ENCODE measurements around the gene GUCA1A. TPM values are rescaled to one million over a fixed set of nuclear protein-coding genes. Genes with fewer than 3 reads are reported as not detected.

The GUCA1A gene
- total and polyA plus RNA-seq, 8 donors = 0.12 TPM; not detected in 7

GRCh38 chr6:42179945-42180313 lies 6.8 kb downstream of the GUCA1A start:
- ATAC-seq (no peak), FAIRE-seq (no peak), DNase-seq (no peak)
- no peaks in the 10 kb centered on the region for H3K4me1 ChIP-seq
- H3K27me3 ChIP-seq = no peaks in the 10 kb centered on the region
- no peaks in the 10 kb centered on the region for H3K36me3 ChIP-seq
- H3K9me3 ChIP-seq = no peaks in the 10 kb centered on the region
- TF ChIP-seq, protein P1, sequence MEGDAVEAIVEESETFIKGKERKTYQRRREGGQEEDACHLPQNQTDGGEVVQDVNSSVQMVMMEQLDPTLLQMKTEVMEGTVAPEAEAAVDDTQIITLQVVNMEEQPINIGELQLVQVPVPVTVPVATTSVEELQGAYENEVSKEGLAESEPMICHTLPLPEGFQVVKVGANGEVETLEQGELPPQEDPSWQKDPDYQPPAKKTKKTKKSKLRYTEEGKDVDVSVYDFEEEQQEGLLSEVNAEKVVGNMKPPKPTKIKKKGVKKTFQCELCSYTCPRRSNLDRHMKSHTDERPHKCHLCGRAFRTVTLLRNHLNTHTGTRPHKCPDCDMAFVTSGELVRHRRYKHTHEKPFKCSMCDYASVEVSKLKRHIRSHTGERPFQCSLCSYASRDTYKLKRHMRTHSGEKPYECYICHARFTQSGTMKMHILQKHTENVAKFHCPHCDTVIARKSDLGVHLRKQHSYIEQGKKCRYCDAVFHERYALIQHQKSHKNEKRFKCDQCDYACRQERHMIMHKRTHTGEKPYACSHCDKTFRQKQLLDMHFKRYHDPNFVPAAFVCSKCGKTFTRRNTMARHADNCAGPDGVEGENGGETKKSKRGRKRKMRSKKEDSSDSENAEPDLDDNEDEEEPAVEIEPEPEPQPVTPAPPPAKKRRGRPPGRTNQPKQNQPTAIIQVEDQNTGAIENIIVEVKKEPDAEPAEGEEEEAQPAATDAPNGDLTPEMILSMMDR (IDR thresholded peaks at IDR 0.05) = no peak
- no peak overlapping the region for H3K4me3 ChIP-seq
- 71 to 80% methylated on average over 3 of the region's 3 CpGs for WGBS, 2 donors
- no peak overlapping the region for H3K27ac ChIP-seq
- intact Hi-C loops (cut with DNase I) = no loop called here

DNA sequence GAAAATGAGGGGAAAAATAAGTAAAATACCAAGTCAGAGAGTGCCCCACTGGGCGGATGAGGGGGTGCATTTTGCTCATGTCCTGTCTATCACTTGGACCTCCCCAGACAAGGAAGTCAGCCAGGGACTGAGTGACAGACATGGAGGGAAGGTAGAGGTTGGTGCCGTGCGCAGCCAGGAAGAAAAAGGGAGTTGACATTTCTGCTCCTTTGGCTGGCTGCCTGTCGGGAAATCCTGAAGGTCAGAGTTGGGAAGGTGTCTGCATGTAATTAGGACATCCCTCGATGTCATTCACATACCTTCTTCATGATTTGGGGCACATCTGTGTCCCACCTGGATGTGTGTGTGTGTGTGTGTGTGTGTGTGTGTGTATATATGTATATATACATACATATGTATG lies 8.9 kb downstream of the GUCA1A start:
- FAIRE-seq (no peak), DNase-seq (peak in 1 of 6 donors; percentile 25), ATAC-seq (peak in 2 of 4 donors; percentile 50 to 57)
- 21 to 26% methylated on average over 5 of the region's 5 CpGs for WGBS, 2 donors
- Histone ChIP-seq H3K9me3 (no peaks in the 10 kb centered on the region), H3K27me3 (no peaks in the 10 kb centered on the region), H3K36me3 (no peaks in the 10 kb centered on the region), H3K27ac (no peak overlapping the region), H3K4me3 (no peak overlapping the region), H3K4me1 (no peaks in the 10 kb centered on the region)
- intact Hi-C loops (cut with DNase I) = no loop called here
- TF ChIP-seq, protein P1 (IDR thresholded peaks at IDR 0.05) = no peak

- H3K27me3 ChIP-seq = no peaks in the 10 kb centered on the region
- H3K27ac ChIP-seq = no peak overlapping the region
- no peaks in the 10 kb centered on the region for H3K4me1 ChIP-seq
- no peaks in the 10 kb centered on the region for H3K36me3 ChIP-seq
- intact Hi-C loops (cut with DNase I) = no loop called here
- TF ChIP-seq, protein P1 (IDR thresholded peaks at IDR 0.05) = no peak
- ATAC-seq = no peak
- FAIRE-seq = no peak
- 82 to 90% methylated on average over 4 of the region's 4 CpGs for WGBS, 2 donors
- H3K4me3 ChIP-seq = no peak overlapping the region
- DNase-seq = no peak
- H3K9me3 ChIP-seq = no peaks in the 10 kb centered on the region
Observed at GRCh38 chr6:42184475-42184874, 11.3 kb downstream of the GUCA1A start.

DNA sequence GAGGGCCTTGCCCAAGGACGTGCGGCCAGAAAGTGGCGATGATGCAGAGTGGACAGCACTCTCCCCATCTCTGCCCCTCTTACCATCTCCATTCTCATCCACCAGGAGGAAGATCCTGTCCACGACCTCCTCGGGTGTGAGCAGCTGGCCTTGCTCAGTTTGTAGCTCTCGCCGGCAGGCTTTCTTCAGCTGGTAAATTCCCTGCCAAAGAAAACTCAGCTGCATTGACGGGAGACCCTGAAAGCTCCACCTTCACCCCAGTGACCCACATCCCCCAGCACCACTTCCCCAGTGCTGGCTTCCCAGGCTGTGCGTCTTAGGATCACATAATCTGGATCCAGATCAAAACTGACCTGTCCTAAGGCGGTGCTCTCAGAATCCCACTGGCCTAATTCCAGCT lies 12.4 kb downstream of the GUCA1A start:
- intact Hi-C loops (cut with DNase I) = no loop called here
- Histone ChIP-seq H3K4me3 (no peak overlapping the region), H3K36me3 (no peaks in the 10 kb centered on the region), H3K4me1 (no peaks in the 10 kb centered on the region), H3K27me3 (no peaks in the 10 kb centered on the region), H3K27ac (no peak overlapping the region), H3K9me3 (no peaks in the 10 kb centered on the region)
- ATAC-seq = no peak
- no peak for DNase-seq
- 57 to 74% methylated on average over 10 of the region's 10 CpGs for WGBS, 2 donors
- TF ChIP-seq, protein P1 (IDR thresholded peaks at IDR 0.05) = no peak
- no peak for FAIRE-seq

DNA sequence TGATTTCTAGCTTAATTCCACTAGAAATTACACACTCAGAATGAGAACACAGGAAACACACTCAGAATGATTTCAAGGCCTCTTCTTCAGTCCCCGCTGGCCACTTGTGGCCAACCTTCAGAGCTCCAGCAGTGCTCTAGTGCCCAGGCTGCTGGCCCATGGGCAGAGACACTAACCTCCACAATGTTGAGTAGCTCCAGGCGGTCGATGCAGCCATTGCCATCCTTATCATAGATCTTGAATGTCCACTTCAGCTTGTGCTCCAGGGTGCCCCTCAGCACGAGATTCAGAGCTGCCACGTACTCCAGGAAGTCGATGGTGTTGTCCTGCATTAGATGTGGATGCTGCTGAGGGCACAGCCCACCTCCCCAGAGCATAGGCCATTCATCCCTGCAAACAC lies 15.2 kb downstream of the GUCA1A start:
- Histone ChIP-seq H3K27me3 (no peaks in the 10 kb centered on the region), H3K4me1 (no peaks in the 10 kb centered on the region), H3K36me3 (no peaks in the 10 kb centered on the region), H3K9me3 (no peaks in the 10 kb centered on the region), H3K4me3 (no peak overlapping the region), H3K27ac (no peak overlapping the region)
- DNase-seq = no peak
- TF ChIP-seq, protein P1 (IDR thresholded peaks at IDR 0.05) = no peak
- 68 to 86% methylated on average over 6 of the region's 6 CpGs for WGBS, 2 donors
- intact Hi-C loops (cut with DNase I) = no loop called here
- FAIRE-seq = no peak
- no peak for ATAC-seq
